Testis (tissue), 3 donors: ENCODE data around the gene PTPN5. TPM values are rescaled to one million over a fixed set of nuclear protein-coding genes. Genes with fewer than 3 reads are reported as not detected.

Experiments
- DNase-seq: peaks from one replicate; pipeline ENCODE4 v3.0.0-alpha.2; 2019
- H3K27ac ChIP-seq, 2 donors: fragments of 200-600 bp; sonication (generic); one replicate each; pipeline ENCODE4 v1.5.1; 2019
- H3K27me3 ChIP-seq: fragments of 200-600 bp; sonication (generic); one replicate; pipeline ENCODE4 v1.5.1; 2019
- H3K36me3 ChIP-seq: fragments of 200-600 bp; sonication (generic); one replicate; pipeline ENCODE4 v1.5.1; 2017; ENCODE audit warnings: low read depth; ENCODE audit errors: missing control alignments
- H3K4me1 ChIP-seq: fragments of 200-600 bp; sonication (generic); one replicate; pipeline ENCODE4 v1.5.1; 2019
- H3K4me3 ChIP-seq, 2 donors: fragments of 200-600 bp; sonication (generic); one replicate each; pipeline ENCODE4 v1.5.1; 2017 to 2019
- H3K9me3 ChIP-seq: fragments of 200-600 bp; sonication (generic); one replicate; pipeline ENCODE4 v1.5.1; 2017
- CTCF ChIP-seq, 3 experiments: fragments of 450-650 bp in 2 of 3; fragments of 200-600 bp in 1 of 3; sonication (generic) in 1 of 3; IDR thresholded peaks; one replicate each; pipeline ENCODE4 v1.5.1; 2016 to 2019; ENCODE audit warnings: antibody characterized with exemption in 3 of 3, mild to moderate bottlenecking in 2 of 3, moderate library complexity in 1 of 3
- POLR2A ChIP-seq: fragments of 450-650 bp; IDR thresholded peaks from one replicate; pipeline ENCODE4 v1.6.1; 2017; ENCODE audit warnings: antibody characterized with exemption, mild to moderate bottlenecking, moderate library complexity
- WGBS, 2 donors: methylation state at CpG; one replicate each; pipeline ENCODE4 v1.1.5; 2018; 5-methylcytosine and 5-hydroxymethylcytosine counted together
- intact Hi-C: fragments of 100-400 bp; cut with DNase I; formaldehyde crosslinking; loops from one replicate; pipeline ENCODE4 v1.15.1; 2023; ENCODE audit warnings: low total_unique reads
- polyA plus RNA-seq: library from polyadenylated mRNA; stranded (reverse); fragments of 350-450 nt; fragmentation: Illumina TruSeq; extraction: RNeasy Lipid Tissue Mini Kit (QIAGEN cat#74804); gene quantifications from one replicate; pipeline ENCODE4 v1.2.3, GENCODE V29; 2014; ENCODE audit warnings: low read depth, low replicate concordance; ENCODE audit not compliant: insufficient read depth
- total RNA-seq, 2 donors: library from RNA; depleted of rRNA; stranded (reverse); fragments of >200 nt; gene quantifications; one replicate each; pipeline ENCODE4 v1.2.3, GENCODE V29; 2016

The PTPN5 gene
- total and polyA plus RNA-seq, 3 donors from 2014 or later = 4.4 to 10.2 (median 7.8) TPM

GRCh38 chr11:18804199-18804999 lies 12.8 kb upstream of the PTPN5 start:
- DNase-seq = no peak
- no peak overlapping the region for H3K4me3 ChIP-seq
- WGBS, 2 donors = 71 to 75% methylated on average over 4 of the region's 4 CpGs
- H3K4me1 ChIP-seq = peaks cover 8% of the 10 kb centered on the region
- TF ChIP-seq POLR2A = no peak
- intact Hi-C loops = no loop called here
- H3K36me3 ChIP-seq = no peaks in the 10 kb centered on the region
- H3K27ac ChIP-seq = no peak overlapping the region
- H3K27me3 ChIP-seq = no peaks in the 10 kb centered on the region
- H3K9me3 ChIP-seq = no peaks in the 10 kb centered on the region

DNA sequence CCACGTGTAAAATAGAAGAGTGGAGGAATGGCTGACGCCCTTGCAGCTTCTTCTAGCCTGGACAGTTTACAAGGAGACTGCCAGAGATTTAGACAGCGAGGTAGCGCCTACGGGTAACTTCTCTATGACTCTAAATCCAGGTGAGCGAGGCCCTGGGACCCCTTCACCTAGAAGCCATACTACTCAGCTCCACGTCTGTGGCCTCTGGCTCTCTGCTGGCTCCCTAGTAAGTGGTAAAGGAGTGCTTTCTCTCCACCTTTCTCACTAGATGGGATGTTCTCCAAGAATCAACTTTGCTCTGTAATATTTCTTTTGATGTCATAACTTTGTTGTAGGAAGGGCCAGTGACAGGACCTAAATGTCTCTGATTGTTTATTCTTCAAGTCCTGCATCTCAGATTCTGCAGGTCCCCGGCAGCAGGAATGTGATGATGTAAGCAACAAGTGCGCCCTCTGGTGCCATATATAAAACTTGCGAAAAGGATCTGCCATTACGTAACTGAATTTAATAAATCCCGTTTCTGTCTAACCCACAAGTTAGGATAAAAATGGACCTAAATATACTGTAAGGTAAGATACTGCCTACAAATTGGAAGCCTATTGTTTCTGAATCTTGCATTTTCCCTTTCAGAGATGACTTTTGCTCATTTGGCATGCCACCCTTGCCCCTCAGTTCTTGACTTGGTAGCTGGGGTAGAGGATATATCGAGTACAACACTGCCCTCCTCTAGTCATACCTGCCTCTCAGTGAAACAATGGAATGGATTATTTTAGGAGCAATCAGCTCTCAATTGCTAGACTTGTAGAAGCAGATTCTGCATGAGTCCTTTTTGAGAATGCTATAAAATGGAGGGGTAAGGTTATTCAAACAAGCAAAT lies 11.0 kb upstream of the PTPN5 start:
- intact Hi-C loops = no loop called here
- peaks cover 8% of the 10 kb centered on the region for H3K4me1 ChIP-seq
- H3K4me3 ChIP-seq = no peak overlapping the region
- 45 to 48% methylated on average over 13 of the region's 13 CpGs for WGBS, 2 donors
- no peaks in the 10 kb centered on the region for H3K9me3 ChIP-seq
- no peaks in the 10 kb centered on the region for H3K27me3 ChIP-seq
- TF ChIP-seq POLR2A (no peak), CTCF (IDR thresholded peaks at IDR 0.05) (peak in 2 of 3 experiments; percentile 66 to 72)
- peak; percentile 86 for DNase-seq
- H3K27ac ChIP-seq = no peak overlapping the region
- no peaks in the 10 kb centered on the region for H3K36me3 ChIP-seq

DNA sequence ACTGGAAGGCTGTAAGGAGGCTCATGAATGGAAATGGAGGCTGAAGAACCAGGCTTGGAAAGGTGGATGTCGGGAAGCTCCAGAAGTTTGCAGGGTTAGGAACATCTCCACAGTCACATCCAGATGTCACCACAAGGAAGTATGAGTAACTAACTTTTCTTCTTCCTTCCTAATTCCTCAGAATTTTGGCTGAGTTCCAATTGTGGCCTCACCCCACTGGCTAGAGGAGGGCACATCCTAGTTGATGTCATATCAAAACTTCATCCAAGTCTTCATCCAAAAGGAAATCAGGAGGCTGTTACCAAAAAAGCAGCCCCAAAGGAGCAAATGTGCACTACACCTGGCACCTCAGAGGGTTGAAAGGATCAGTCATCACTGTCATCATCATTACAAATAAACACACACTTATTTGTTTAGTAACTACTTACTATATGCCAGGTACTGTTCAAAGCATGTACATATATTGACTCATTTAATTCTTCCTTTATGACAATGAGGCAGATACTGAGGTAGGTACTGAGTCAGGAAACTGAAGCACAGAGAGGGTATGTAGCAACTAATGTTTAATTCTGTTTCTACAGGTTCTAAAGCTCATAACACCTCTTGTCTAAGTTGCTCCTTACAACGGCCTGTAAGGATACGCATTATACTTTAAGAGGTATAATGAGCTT lies 7.3 kb upstream of the PTPN5 start:
- H3K36me3 ChIP-seq = no peaks in the 10 kb centered on the region
- no peak overlapping the region for H3K4me3 ChIP-seq
- DNase-seq = no peak
- no peaks in the 10 kb centered on the region for H3K9me3 ChIP-seq
- intact Hi-C loops = no loop called here
- no peaks in the 10 kb centered on the region for H3K27me3 ChIP-seq
- TF ChIP-seq CTCF (IDR thresholded peaks at IDR 0.05) (no peak), POLR2A (no peak)
- 87 to 95% methylated on average over 3 of the region's 3 CpGs for WGBS, 2 donors
- H3K27ac ChIP-seq = no peak overlapping the region
- peaks cover 8% of the 10 kb centered on the region for H3K4me1 ChIP-seq

DNA sequence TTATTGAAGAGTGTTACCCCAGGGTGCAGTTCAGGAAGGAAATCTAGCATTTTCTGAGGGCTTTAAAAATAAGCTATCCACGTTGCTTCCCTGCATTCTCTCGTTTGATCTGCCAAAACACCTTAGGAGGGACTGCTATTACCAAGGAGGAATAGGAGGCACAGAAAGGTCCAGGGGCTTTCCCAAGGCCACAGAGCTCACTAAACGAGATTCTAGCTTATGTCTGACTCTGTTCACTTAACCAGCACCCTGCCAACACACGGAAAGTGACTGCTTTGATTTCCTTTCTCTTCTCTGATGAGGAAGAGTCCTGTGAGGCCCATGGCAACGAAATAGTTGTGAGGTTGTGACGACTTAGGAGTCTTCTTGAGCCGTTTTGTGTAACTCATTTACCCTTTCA lies 3.4 kb upstream of the PTPN5 start:
- H3K27me3 ChIP-seq = no peaks in the 10 kb centered on the region
- 43 to 52% methylated on average over 7 of the region's 7 CpGs for WGBS, 2 donors
- H3K4me1 ChIP-seq = no peaks in the 10 kb centered on the region
- DNase-seq = no peak
- H3K27ac ChIP-seq = no peak overlapping the region
- intact Hi-C loops = no loop called here
- no peaks in the 10 kb centered on the region for H3K9me3 ChIP-seq
- H3K36me3 ChIP-seq = no peaks in the 10 kb centered on the region
- TF ChIP-seq CTCF (IDR thresholded peaks at IDR 0.05) (no peak), POLR2A (no peak)
- H3K4me3 ChIP-seq = no peak overlapping the region

DNA sequence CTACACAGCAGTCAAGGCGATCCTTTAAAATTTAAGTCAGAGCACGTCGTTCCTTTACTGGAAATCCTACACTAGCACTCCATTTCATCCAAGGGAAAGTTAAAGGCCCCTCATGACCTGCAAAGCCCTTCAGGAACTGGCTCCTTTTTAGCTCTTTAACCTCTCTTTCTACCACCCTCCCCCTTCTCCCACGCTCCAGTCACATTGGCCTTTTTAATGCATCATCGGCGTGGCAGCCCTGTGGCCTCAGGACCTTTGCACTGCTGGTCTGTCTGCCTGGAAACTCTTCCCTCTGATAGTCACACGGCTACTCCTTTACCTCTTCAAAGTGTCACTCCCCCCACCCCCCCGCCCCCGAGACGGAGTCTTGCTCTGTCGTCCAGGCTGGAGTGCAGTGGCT lies 1.2 kb upstream of the PTPN5 start:
- Histone ChIP-seq H3K9me3 (no peaks in the 10 kb centered on the region), H3K27ac (no peak overlapping the region), H3K36me3 (no peaks in the 10 kb centered on the region), H3K27me3 (no peaks in the 10 kb centered on the region), H3K4me1 (no peaks in the 10 kb centered on the region), H3K4me3 (peak overlapping the region in 1 of 2 donors; percentile 66)
- no peak for DNase-seq
- TF ChIP-seq CTCF (IDR thresholded peaks at IDR 0.05) (no peak), POLR2A (no peak)
- intact Hi-C loops = no loop called here
- WGBS, 2 donors = 43 to 50% methylated on average over 11 of the region's 11 CpGs
